Gastrocnemius medialis (tissue), 4 donors: ENCODE results near the gene PLCXD3.

Experiments used
- POLR2A ChIP-seq, 2 donors: fragments of 450-650 bp; IDR thresholded peaks; one replicate each; pipeline ENCODE4 v1.6.1; 2017; ENCODE audit warnings: antibody characterized with exemption in 2 of 2, mild to moderate bottlenecking in 2 of 2, moderate library complexity in 2 of 2
- TF ChIP-seq, protein P1 (sequence below), 5 experiments: fragments of 450-650 bp in 3 of 5; fragments of 200-600 bp in 2 of 5; sonication (generic) in 2 of 5; IDR thresholded peaks in 4 of 5; conservative IDR thresholded peaks in 1 of 5; 1 replicate in 4 of 5; 2 replicates in 1 of 5; pipeline ENCODE4 v1.5.1; 2016 to 2019; ENCODE audit warnings: antibody characterized with exemption in 5 of 5, mild to moderate bottlenecking in 3 of 5, moderate library complexity in 3 of 5

DNA sequence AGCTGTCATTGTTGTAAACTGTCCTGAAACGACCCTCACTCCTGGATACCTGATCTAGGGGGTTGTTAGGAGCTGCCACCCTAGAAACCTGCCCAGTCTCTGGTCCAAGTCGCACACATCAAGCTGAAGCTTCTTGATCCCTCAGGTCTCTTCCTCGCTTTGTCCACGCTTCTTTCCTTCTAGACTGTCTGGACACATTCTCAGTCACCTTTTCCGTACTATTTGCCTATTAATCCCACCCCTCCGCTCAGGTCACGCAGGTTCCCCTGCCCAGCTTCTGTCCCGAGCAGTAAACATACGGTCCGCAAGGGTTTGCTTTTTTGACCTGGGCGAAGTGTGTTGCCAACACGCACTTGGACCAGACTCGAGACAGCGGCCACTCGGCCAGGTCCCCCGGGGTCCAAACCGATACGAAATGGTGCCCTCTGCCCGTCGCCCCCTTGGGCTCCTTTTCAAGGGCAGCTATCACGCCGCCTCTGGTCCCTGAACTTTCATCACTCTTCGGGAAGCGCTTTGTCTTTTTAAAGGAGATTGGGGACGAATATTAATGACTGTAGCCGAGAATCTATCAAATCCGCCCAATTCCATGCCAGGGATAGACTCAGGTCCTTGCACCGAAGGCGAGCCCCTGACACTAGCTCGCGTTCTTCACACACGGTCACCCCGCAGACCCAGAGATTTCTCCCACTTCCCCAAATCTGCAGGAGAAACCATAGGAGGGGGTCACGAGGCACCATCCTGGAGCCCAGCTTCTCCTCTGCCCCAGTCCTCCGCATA, 814 bp downstream of the PLCXD3 start:
- TF ChIP-seq POLR2A (IDR thresholded peaks at IDR 0.05), result no peak
- TF ChIP-seq, protein P1, sequence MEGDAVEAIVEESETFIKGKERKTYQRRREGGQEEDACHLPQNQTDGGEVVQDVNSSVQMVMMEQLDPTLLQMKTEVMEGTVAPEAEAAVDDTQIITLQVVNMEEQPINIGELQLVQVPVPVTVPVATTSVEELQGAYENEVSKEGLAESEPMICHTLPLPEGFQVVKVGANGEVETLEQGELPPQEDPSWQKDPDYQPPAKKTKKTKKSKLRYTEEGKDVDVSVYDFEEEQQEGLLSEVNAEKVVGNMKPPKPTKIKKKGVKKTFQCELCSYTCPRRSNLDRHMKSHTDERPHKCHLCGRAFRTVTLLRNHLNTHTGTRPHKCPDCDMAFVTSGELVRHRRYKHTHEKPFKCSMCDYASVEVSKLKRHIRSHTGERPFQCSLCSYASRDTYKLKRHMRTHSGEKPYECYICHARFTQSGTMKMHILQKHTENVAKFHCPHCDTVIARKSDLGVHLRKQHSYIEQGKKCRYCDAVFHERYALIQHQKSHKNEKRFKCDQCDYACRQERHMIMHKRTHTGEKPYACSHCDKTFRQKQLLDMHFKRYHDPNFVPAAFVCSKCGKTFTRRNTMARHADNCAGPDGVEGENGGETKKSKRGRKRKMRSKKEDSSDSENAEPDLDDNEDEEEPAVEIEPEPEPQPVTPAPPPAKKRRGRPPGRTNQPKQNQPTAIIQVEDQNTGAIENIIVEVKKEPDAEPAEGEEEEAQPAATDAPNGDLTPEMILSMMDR (IDR thresholded peaks at IDR 0.05 in 4 of 5, conservative IDR thresholded peaks at IDR 0.05 in 1 of 5), result no peak
